Ovary (tissue), 3 donors: ENCODE measurements around the gene SURF2.

Source experiments
- CTCF ChIP-seq, 3 donors: fragments of 450-650 bp in 2 of 3; fragments of 200-600 bp in 1 of 3; IDR thresholded peaks; one replicate each; pipeline versions ENCODE4 v1.5.1 to v1.8.0; 2016 to 2022; ENCODE audit warnings: antibody characterized with exemption in 3 of 3, mild to moderate bottlenecking in 1 of 3
- EP300 ChIP-seq: sonication (generic); formaldehyde crosslinking; IDR thresholded peaks from one replicate; pipeline ENCODE4 v1.6.1; 2017; ENCODE audit warnings: antibody characterized with exemption
- POLR2A ChIP-seq: fragments of 450-650 bp; IDR thresholded peaks from one replicate; pipeline ENCODE4 v1.6.1; 2017; ENCODE audit warnings: antibody characterized with exemption, mild to moderate bottlenecking, moderate library complexity
- donor health status: DM: no; HTN: no; CAD: no.

GRCh38 chr9:133360400-133361393, 4.3 kb downstream of the SURF2 start:
- TF ChIP-seq POLR2A (no peak), CTCF (IDR thresholded peaks at IDR 0.05) (no peak), EP300 (no peak)
